Neural progenitor cell (in vitro differentiated cells): ENCODE measurements around the gene PI16. TPM values are rescaled to one million over a fixed set of nuclear protein-coding genes. Genes with fewer than 3 reads are reported as not detected.
"Not testable (repeated sequence)": the region's sequence is repeated elsewhere in the genome, so short reads cannot be mapped to it uniquely, and the experiment has no call there.

Experiments used
- DNase-seq: peaks from one replicate; pipeline ENCODE4 v3.0.0-alpha.2; 2016; ENCODE audit warnings: low spot score
- H2AFZ ChIP-seq: fragments of 200-600 bp; sonication (generic); replicated peaks from 2 replicates; pipeline ENCODE4 v1.6.1; 2016; ENCODE audit warnings: antibody characterized with exemption
- H3F3A ChIP-seq: fragments of 200-600 bp; sonication (generic); 2 replicates; pipeline ENCODE4 v1.6.1; 2016; ENCODE audit warnings: antibody characterized with exemption, low read depth
- H3K27ac ChIP-seq: fragments of 200-600 bp; sonication (generic); 2 replicates; pipeline ENCODE4 v1.5.1; 2016; ENCODE audit warnings: mild to moderate bottlenecking
- H3K27me3 ChIP-seq: fragments of 200-600 bp; sonication (generic); 2 replicates; pipeline ENCODE4 v1.6.1; 2016; ENCODE audit warnings: mild to moderate bottlenecking, moderate library complexity
- H3K36me3 ChIP-seq: fragments of 200-600 bp; sonication (generic); 2 replicates; pipeline ENCODE4 v1.5.1; 2016
- H3K4me1 ChIP-seq: fragments of 200-600 bp; sonication (generic); 2 replicates; pipeline ENCODE4 v1.6.1; 2016; ENCODE audit warnings: mixed run types
- H3K4me2 ChIP-seq: fragments of 200-600 bp; sonication (generic); 2 replicates; pipeline ENCODE4 v1.6.1; 2016
- H3K4me3 ChIP-seq: fragments of 200-600 bp; sonication (generic); 2 replicates; pipeline ENCODE4 v1.5.1; 2016
- H3K79me2 ChIP-seq: fragments of 200-600 bp; sonication (generic); 2 replicates; pipeline ENCODE4 v1.6.1; 2016; ENCODE audit warnings: low read depth
- H3K9ac ChIP-seq: fragments of 200-600 bp; sonication (generic); 2 replicates; pipeline ENCODE4 v1.6.1; 2016
- H3K9me3 ChIP-seq: fragments of 200-600 bp; sonication (generic); 2 replicates; pipeline ENCODE4 v1.5.1; 2016; ENCODE audit warnings: low read depth
- H4K20me1 ChIP-seq: fragments of 200-600 bp; sonication (generic); 2 replicates; pipeline ENCODE4 v1.6.1; 2016; ENCODE audit warnings: low read depth
- H3K27ac Mint-ChIP-seq: 3 replicates; pipeline ENCODE4 v1.8.0; 2021; ENCODE audit warnings: mixed read lengths
- H3K27me3 Mint-ChIP-seq: 2 replicates; pipeline ENCODE4 v1.8.0; 2022; ENCODE audit warnings: low read depth, mild to moderate bottlenecking, inconsistent platforms, moderate library complexity, mixed read lengths; ENCODE audit not compliant: insufficient read depth
- H3K36me3 Mint-ChIP-seq: 3 replicates; pipeline ENCODE4 v1.8.0; 2021; ENCODE audit warnings: mixed read lengths
- H3K4me1 Mint-ChIP-seq: 3 replicates; pipeline ENCODE4 v1.8.0; 2021; ENCODE audit warnings: mixed read lengths
- H3K4me3 Mint-ChIP-seq: 3 replicates; pipeline ENCODE4 v1.8.0; 2021; ENCODE audit warnings: mild to moderate bottlenecking, moderate library complexity, mixed read lengths
- H3K9me3 Mint-ChIP-seq: 3 replicates; pipeline ENCODE4 v1.8.0; 2020; ENCODE audit warnings: mixed read lengths
- CTCF ChIP-seq: fragments of 200-600 bp; sonication (generic); IDR thresholded peaks from 2 replicates; pipeline ENCODE4 v1.5.1; 2017; ENCODE audit warnings: antibody characterized with exemption, mild to moderate bottlenecking
- EZH2 ChIP-seq: fragments of 200-600 bp; sonication (generic); IDR thresholded peaks from 2 replicates; pipeline ENCODE4 v1.6.1; 2017; ENCODE audit warnings: antibody characterized with exemption, mild to moderate bottlenecking, moderate library complexity
- EZH2phosphoT487 ChIP-seq: fragments of 200-600 bp; sonication (generic); IDR thresholded peaks from 2 replicates; pipeline ENCODE4 v1.6.1; 2017; ENCODE audit warnings: antibody characterized with exemption
- total RNA-seq: library from RNA; depleted of rRNA; stranded (reverse); fragments of >200 nt; gene quantifications from 2 replicates; pipeline ENCODE4 v1.2.3, GENCODE V29; 2015; ENCODE audit warnings: low replicate concordance

PI16 gene
- total RNA-seq, 1 donor from 2014 or later, result not detected

GRCh38 chr6:36989264-36989663 lies 34.7 kb downstream of the PI16 start:
- H3K4me1 Mint-ChIP-seq, result peaks cover 11% of the 10 kb centered on the region
- no peaks in the 10 kb centered on the region for H3K36me3 Mint-ChIP-seq
- Histone ChIP-seq H3K27ac (no peak overlapping the region), H3K4me2 (no peak overlapping the region), H3K36me3 (no peaks in the 10 kb centered on the region), H3K79me2 (peaks cover 25% of the 10 kb centered on the region), H4K20me1 (peaks cover 11% of the 10 kb centered on the region), H3K27me3 (no peaks in the 10 kb centered on the region), H3K4me1 (peaks cover 11% of the 10 kb centered on the region), H3F3A (no peaks in the 10 kb centered on the region), H3K9me3 (no peaks in the 10 kb centered on the region), H3K9ac (no peak overlapping the region), H2AFZ (no peak overlapping the region), H3K4me3 (no peak overlapping the region)
- no peak overlapping the region for H3K4me3 Mint-ChIP-seq
- no peak overlapping the region for H3K27ac Mint-ChIP-seq
- peaks cover 9% of the 10 kb centered on the region for H3K27me3 Mint-ChIP-seq
- no peaks in the 10 kb centered on the region for H3K9me3 Mint-ChIP-seq
- no peak for DNase-seq
- TF ChIP-seq EZH2phosphoT487 (no peak), CTCF (no peak), EZH2 (no peak)

GRCh38 chr6:36990401-36990800 lies 35.9 kb downstream of the PI16 start:
- not testable (repeated sequence) for H3K4me3 Mint-ChIP-seq, H3K27ac Mint-ChIP-seq, H3K4me2 ChIP-seq, H3K27me3 Mint-ChIP-seq, DNase-seq, H3K27ac ChIP-seq, H3K9me3 ChIP-seq, H3K36me3 ChIP-seq, H2AFZ ChIP-seq, H3K9ac ChIP-seq, H3K27me3 ChIP-seq, H4K20me1 ChIP-seq, H3K4me1 ChIP-seq, H3K36me3 Mint-ChIP-seq, H3K4me3 ChIP-seq, H3F3A ChIP-seq, H3K9me3 Mint-ChIP-seq
- peaks cover 14% of the 10 kb centered on the region for H3K79me2 ChIP-seq
- H3K4me1 Mint-ChIP-seq, result peaks cover 11% of the 10 kb centered on the region

- peak overlapping the region; percentile 96 for H2AFZ ChIP-seq
- Mint-ChIP-seq H3K4me1 (peaks cover 30% of the 10 kb centered on the region), H3K27me3 (peaks cover 13% of the 10 kb centered on the region), H3K27ac (peak overlapping the region; percentile 95), H3K9me3 (no peaks in the 10 kb centered on the region), H3K36me3 (no peaks in the 10 kb centered on the region), H3K4me3 (peak overlapping the region; percentile 7)
- TF ChIP-seq EZH2phosphoT487 (no peak), EZH2 (no peak), CTCF (no peak)
- H3K27ac ChIP-seq, result peak overlapping the region; percentile 67
- no peaks in the 10 kb centered on the region for H3K36me3 ChIP-seq
- H3K4me2 ChIP-seq, result peak overlapping the region; percentile 39
- peaks cover 27% of the 10 kb centered on the region for H3K4me1 ChIP-seq
- H3K4me3 ChIP-seq, result no peak overlapping the region
- H3K27me3 ChIP-seq, result no peaks in the 10 kb centered on the region
- no peaks in the 10 kb centered on the region for H3K9me3 ChIP-seq
- DNase-seq, result peak; percentile 40
- no peaks in the 10 kb centered on the region for H4K20me1 ChIP-seq
- H3K79me2 ChIP-seq, result no peaks in the 10 kb centered on the region
- H3F3A ChIP-seq, result peaks cover 5% of the 10 kb centered on the region
- peak overlapping the region; percentile 32 for H3K9ac ChIP-seq
Measured at GRCh38 chr6:36997811-36998722, 43.5 kb downstream of the PI16 start.

- Histone ChIP-seq H3K4me3 (no peak overlapping the region), H4K20me1 (no peaks in the 10 kb centered on the region), H3K9ac (peak overlapping the region; percentile 32), H3K79me2 (no peaks in the 10 kb centered on the region), H3F3A (peaks cover 5% of the 10 kb centered on the region), H3K9me3 (no peaks in the 10 kb centered on the region), H2AFZ (peak overlapping the region; percentile 57), H3K27ac (no peak overlapping the region), H3K4me2 (no peak overlapping the region), H3K36me3 (no peaks in the 10 kb centered on the region), H3K27me3 (no peaks in the 10 kb centered on the region), H3K4me1 (peaks cover 27% of the 10 kb centered on the region)
- DNase-seq, result no peak
- Mint-ChIP-seq H3K27me3 (peaks cover 13% of the 10 kb centered on the region), H3K27ac (peak overlapping the region; percentile 95), H3K9me3 (no peaks in the 10 kb centered on the region), H3K4me3 (peak overlapping the region; percentile 7), H3K4me1 (peaks cover 31% of the 10 kb centered on the region), H3K36me3 (no peaks in the 10 kb centered on the region)
- TF ChIP-seq EZH2phosphoT487 (no peak), EZH2 (no peak), CTCF (no peak)
Measured at GRCh38 chr6:36998723-36999038, 44.1 kb downstream of the PI16 start.
